ENCODE data around the gene SCT. TPM values are rescaled to one million over a fixed set of nuclear protein-coding genes. Genes with fewer than 3 reads are reported as not detected.

The SCT gene
- total RNA-seq, 1 donor from 2014 or later, result not detected

GRCh38 chr11:581752-582151 is 45.2 kb downstream of the SCT start:
- ATAC-seq, result no peak

GRCh38 chr11:581342-581741 is 45.6 kb downstream of the SCT start:
- ATAC-seq, result no peak

DNA sequence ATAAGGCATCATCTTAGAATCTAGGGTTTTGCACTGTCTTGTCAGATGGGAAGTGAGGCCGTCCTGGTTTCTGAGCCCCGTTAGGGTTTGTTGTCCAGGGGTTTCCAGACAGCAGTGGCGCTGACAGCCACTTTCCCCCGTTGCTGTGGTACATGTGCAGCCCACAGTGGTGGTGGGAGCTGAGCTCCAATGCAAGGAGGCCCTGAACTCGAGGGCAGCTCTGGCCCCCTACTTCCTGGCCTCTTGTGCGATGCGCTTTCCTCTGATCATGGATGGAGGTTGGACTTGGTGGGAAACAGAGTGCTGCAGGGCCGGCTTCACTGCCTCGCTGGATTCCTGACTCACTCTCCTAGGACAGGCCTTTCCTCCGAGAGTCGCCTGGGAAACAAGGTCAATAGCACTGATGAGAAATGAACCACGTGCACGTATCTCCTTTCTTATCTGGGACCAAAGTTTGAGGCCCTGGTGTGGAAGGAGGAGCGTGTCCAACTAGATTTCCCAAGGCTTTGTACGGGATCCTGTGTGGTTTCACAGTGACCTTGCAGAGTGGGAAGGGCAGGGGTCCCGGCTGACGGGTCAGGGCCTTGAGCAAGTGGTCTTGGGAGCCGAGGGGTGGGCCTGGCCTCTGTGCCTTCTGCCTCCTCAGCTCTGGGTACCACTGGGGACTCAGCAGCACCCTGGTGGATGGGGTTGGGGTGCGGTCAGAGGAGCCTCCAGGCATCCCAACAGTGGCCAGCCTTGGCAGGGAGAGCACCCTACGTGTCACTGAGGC is 47.0 kb downstream of the SCT start:
- no peak for ATAC-seq

DNA sequence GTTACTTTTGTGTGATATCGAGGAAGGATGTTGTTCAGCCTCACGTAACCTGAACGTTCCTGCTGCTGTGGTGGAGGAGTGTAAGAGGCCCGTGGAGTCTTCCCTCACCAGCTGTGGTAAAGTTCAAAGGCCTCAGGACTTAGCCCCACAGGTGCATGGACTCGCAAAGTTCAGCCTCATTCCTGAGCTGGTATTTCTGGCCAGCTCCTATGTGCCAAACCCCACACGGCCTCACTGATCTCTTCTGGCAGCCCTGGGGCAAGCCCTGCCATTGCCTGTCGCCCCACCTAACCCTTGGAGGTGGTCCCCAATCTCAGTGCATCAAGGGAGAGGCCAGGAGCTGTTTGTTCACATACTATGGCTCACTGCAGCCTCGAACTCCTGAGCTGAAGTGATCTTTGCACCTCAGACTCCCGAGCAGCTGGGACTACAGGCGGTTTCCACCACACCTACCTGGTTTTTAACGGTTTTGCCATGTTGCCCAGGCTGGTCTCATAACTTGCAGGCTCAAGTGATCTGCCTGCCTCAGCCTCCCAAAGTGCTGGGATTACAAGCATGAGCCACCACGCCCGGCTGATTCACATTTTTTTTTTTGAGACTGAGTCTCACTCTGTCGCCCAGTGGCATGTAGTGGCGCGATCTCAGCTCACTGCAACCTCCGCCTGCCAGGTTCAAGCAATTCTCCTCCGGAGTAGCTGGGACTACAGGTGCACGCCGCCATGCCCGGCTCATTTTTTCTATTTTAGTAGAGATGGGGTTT is 48.5 kb downstream of the SCT start:
- peak; percentile 26 for ATAC-seq

DNA sequence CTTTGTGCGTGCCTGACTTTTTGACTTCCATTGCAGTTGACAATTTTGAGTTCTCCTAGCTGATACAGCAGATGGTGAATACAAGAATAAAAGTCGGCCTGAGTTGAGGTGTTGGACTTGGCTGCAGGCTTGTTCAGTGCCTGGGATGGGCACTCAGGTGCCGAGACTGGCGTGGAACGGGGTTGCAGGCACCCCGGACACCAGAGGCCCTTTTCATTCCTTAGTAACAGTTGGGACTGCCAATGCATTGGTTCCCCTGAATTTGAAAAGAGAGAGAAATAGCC is 49.4 kb downstream of the SCT start:
- ATAC-seq, result no peak

GRCh38 chr11:576811-577610 is 50.0 kb downstream of the SCT start:
- ATAC-seq, result no peak

Other genes with a start within 250 kb of the SCT start
- 359 TPM for gene PKP3, start 233.0 kb downstream of the SCT start, total RNA-seq
- 15.4 TPM for gene SIGIRR, start 212.2 kb downstream of the SCT start, total RNA-seq
- gene ANO9, start 185.2 kb downstream of the SCT start, total RNA-seq, result 12.8 TPM
- gene PTDSS2, start 176.9 kb downstream of the SCT start, total RNA-seq, result 12.0 TPM
- gene RNH1, start 119.9 kb downstream of the SCT start, total RNA-seq, result 152 TPM
- 118 TPM for gene HRAS, start 91.6 kb downstream of the SCT start, total RNA-seq
- 1.3 TPM for gene LRRC56, start 89.7 kb downstream of the SCT start, total RNA-seq
- gene LMNTD2, start 66.4 kb downstream of the SCT start, total RNA-seq, result 3.0 TPM
- 19.6 TPM for gene RASSF7, start 66.2 kb downstream of the SCT start, total RNA-seq
- 17.6 TPM for gene PHRF1, start 50.7 kb downstream of the SCT start, total RNA-seq
- gene IRF7, start 11.2 kb downstream of the SCT start, total RNA-seq, result 19.5 TPM
- gene CDHR5, start 2.2 kb downstream of the SCT start, total RNA-seq, result not detected
- gene DRD4, start 10.1 kb upstream of the SCT start, total RNA-seq, result 0.16 TPM
- gene DEAF1, start 68.0 kb upstream of the SCT start, total RNA-seq, result 23.8 TPM
- 15.7 TPM for gene TMEM80, start 68.6 kb upstream of the SCT start, total RNA-seq
- 259 TPM for gene EPS8L2, start 79.0 kb upstream of the SCT start, total RNA-seq
- 263 TPM for gene TALDO1, start 120.3 kb upstream of the SCT start, total RNA-seq
- 38.4 TPM for gene GATD1, start 150.3 kb upstream of the SCT start, total RNA-seq
- gene CEND1, start 162.9 kb upstream of the SCT start, total RNA-seq, result not detected
- gene SLC25A22, start 171.1 kb upstream of the SCT start, total RNA-seq, result 11.0 TPM
- 7.6 TPM for gene PIDD1, start 178.1 kb upstream of the SCT start, total RNA-seq
- gene RPLP2, start 182.8 kb upstream of the SCT start, total RNA-seq, result 2,043 TPM
- 24.5 TPM for gene PNPLA2, start 191.7 kb upstream of the SCT start, total RNA-seq
- 3.3 TPM for gene CRACR2B, start 200.7 kb upstream of the SCT start, total RNA-seq
- 109 TPM for gene CD151, start 205.8 kb upstream of the SCT start, total RNA-seq
- 177 TPM for gene POLR2L, start 215.3 kb upstream of the SCT start, total RNA-seq
- gene TSPAN4, start 215.7 kb upstream of the SCT start, total RNA-seq, result 8.4 TPM

Measured in esophagus mucosa (tissue), 1 donor.